IMR-90 (cell line): Measurements from ENCODE around the gene GARIN5A. TPM values are rescaled to one million over a fixed set of nuclear protein-coding genes. Genes with fewer than 3 reads are reported as not detected.

Source experiments
- ATAC-seq: fragments of 200-7000 bp; cut with Tn5 transposase; 2 replicates; pipeline ENCODE4 v1.9.1; 2020; ENCODE audit warnings: low read depth, mild to moderate bottlenecking, moderate library complexity
- BruUV-seq: library from RNA; stranded (reverse); fragments of 400-500 nt; replicated peaks from 2 replicates; lab custom pipeline; 2021; lab: Mats Ljungman, UMichigan
- CTCF ChIA-PET: fragments of 300-600 bp; formaldehyde crosslinking; extraction: SDS; loops from one replicate; lab custom pipeline; 2021; ENCODE audit warnings: antibody characterized with exemption; lab: Yijun Ruan, JAX
- POLR2A ChIA-PET: fragments of 300-600 bp; sonication (Branson Sonifier 250); formaldehyde crosslinking; loops from one replicate; lab custom pipeline; 2022; ENCODE audit warnings: antibody characterized with exemption; ENCODE audit not compliant: unreplicated experiment; lab: Charles Lee
- DNase-seq: peaks from one replicate; pipeline ENCODE4 v3.0.0; 2013
- H2AFZ ChIP-seq: replicated peaks from 2 replicates; pipeline ENCODE3; 2013; ENCODE audit warnings: low read length, mild to moderate bottlenecking; ENCODE audit not compliant: poor library complexity
- H2AK5ac ChIP-seq: 2 replicates; pipeline ENCODE4 v1.6.1; 2013; ENCODE audit warnings: low read depth, low read length, inconsistent platforms
- H2AK9ac ChIP-seq: replicated peaks from 2 replicates; pipeline ENCODE3; 2013; ENCODE audit warnings: mild to moderate bottlenecking, low read depth, low read length, moderate library complexity; ENCODE audit not compliant: poor library complexity
- H2BK120ac ChIP-seq: 2 replicates; pipeline ENCODE4 v1.6.1; 2013; ENCODE audit warnings: low read depth, low read length, inconsistent platforms
- H2BK15ac ChIP-seq: 3 replicates; pipeline ENCODE4 v1.6.1; 2013; ENCODE audit warnings: low read depth, low read length, inconsistent platforms
- H2BK20ac ChIP-seq: 2 replicates; pipeline ENCODE4 v1.6.1; 2013; ENCODE audit warnings: low read depth, mild to moderate bottlenecking, inconsistent platforms, low read length, moderate library complexity
- H2BK5ac ChIP-seq: 2 replicates; pipeline ENCODE4 v1.6.1; 2013; ENCODE audit warnings: mild to moderate bottlenecking, low read depth, low read length, inconsistent platforms; ENCODE audit not compliant: poor library complexity, severe bottlenecking
- H3K14ac ChIP-seq: replicated peaks from 2 replicates; pipeline ENCODE4 v1.6.1; 2013; ENCODE audit warnings: low read depth, low read length, inconsistent platforms
- H3K18ac ChIP-seq: 2 replicates; pipeline ENCODE4 v1.6.1; 2013; ENCODE audit warnings: low read depth, low read length, control low read depth
- H3K23ac ChIP-seq: 2 replicates; pipeline ENCODE4 v1.6.1; 2013; ENCODE audit warnings: low read depth, low read length, inconsistent platforms
- H3K27ac ChIP-seq: 2 replicates; pipeline ENCODE4 v1.5.1; 2013; ENCODE audit warnings: mild to moderate bottlenecking, control low read depth, low read length; ENCODE audit not compliant: insufficient read depth
- H3K27me3 ChIP-seq: 2 replicates; pipeline ENCODE4 v1.6.1; 2013; ENCODE audit warnings: low read length; ENCODE audit not compliant: control insufficient read depth, insufficient read depth
- H3K36me3 ChIP-seq: 2 replicates; pipeline ENCODE4 v1.6.1; 2013; ENCODE audit warnings: low read length, mixed read lengths; ENCODE audit not compliant: control insufficient read depth, insufficient read depth
- H3K4ac ChIP-seq: 2 replicates; pipeline ENCODE4 v1.6.1; 2013; ENCODE audit warnings: low read depth, low read length, inconsistent platforms
- H3K4me1 ChIP-seq: 2 replicates; pipeline ENCODE4 v1.6.1; 2013; ENCODE audit warnings: low read length, mixed read lengths; ENCODE audit not compliant: control insufficient read depth, insufficient read depth
- H3K4me2 ChIP-seq: 2 replicates; pipeline ENCODE4 v1.6.1; 2013; ENCODE audit warnings: low read depth, mild to moderate bottlenecking, control low read depth, low read length, moderate library complexity
- H3K4me3 ChIP-seq: 2 replicates; pipeline ENCODE4 v1.5.1; 2013; ENCODE audit warnings: low read depth, mild to moderate bottlenecking, control low read depth, low read length, moderate library complexity; ENCODE audit not compliant: insufficient read depth
- H3K56ac ChIP-seq: 2 replicates; pipeline ENCODE4 v1.6.1; 2013; ENCODE audit warnings: low read length, inconsistent platforms; ENCODE audit not compliant: insufficient read depth; ENCODE audit errors: extremely low read depth
- H3K79me1 ChIP-seq, 2 experiments: 2 replicates each; pipeline ENCODE4 v1.6.1; 2013; ENCODE audit warnings: low read length in 2 of 2, inconsistent platforms in 1 of 2, low read depth in 1 of 2
- H3K9ac ChIP-seq: 2 replicates; pipeline ENCODE4 v1.6.1; 2013; ENCODE audit warnings: low read depth, low read length, control low read depth
- H3K9me1 ChIP-seq: 2 replicates; pipeline ENCODE4 v1.6.1; 2013; ENCODE audit warnings: low read length, inconsistent platforms; ENCODE audit not compliant: insufficient read depth
- H3K9me3 ChIP-seq: 2 replicates; pipeline ENCODE4 v1.6.1; 2013; ENCODE audit warnings: low read length; ENCODE audit not compliant: control insufficient read depth, insufficient read depth
- H4K20me1 ChIP-seq: 2 replicates; pipeline ENCODE4 v1.6.1; 2013; ENCODE audit warnings: low read length, inconsistent platforms; ENCODE audit not compliant: insufficient read depth
- H4K5ac ChIP-seq: 2 replicates; pipeline ENCODE4 v1.6.1; 2013; ENCODE audit warnings: mild to moderate bottlenecking, low read depth, low read length, control low read depth
- H4K8ac ChIP-seq, 2 experiments: 2 replicates each; pipeline ENCODE4 v1.6.1; 2013; ENCODE audit warnings: low read depth in 2 of 2, low read length in 2 of 2, control low read depth in 1 of 2, inconsistent platforms in 1 of 2
- H4K91ac ChIP-seq: 2 replicates; pipeline ENCODE4 v1.6.1; 2013; ENCODE audit warnings: low read depth, low read length, inconsistent platforms; ENCODE audit not compliant: insufficient read depth
- BHLHE40 ChIP-seq: fragments of 150-350 bp; IDR thresholded peaks from 2 replicates; pipeline ENCODE4 v1.6.1; 2016; ENCODE audit warnings: mild to moderate bottlenecking, low read depth, low read length
- CEBPB ChIP-seq: IDR thresholded peaks from 2 replicates; pipeline ENCODE4 v1.6.1; 2012; ENCODE audit warnings: low read depth, low read length, improper control_type of control experiment
- CHD1 ChIP-seq: IDR thresholded peaks from 2 replicates; pipeline ENCODE4 v1.6.1; 2012; ENCODE audit warnings: low read depth, low read length, improper control_type of control experiment
- ELK1 ChIP-seq: fragments of 150-350 bp; IDR thresholded peaks from 2 replicates; pipeline ENCODE4 v1.6.1; 2016; ENCODE audit warnings: low read depth, mild to moderate bottlenecking, low read length, moderate library complexity, borderline replicate concordance
- FOS ChIP-seq: fragments of 150-350 bp; IDR thresholded peaks from 2 replicates; pipeline ENCODE4 v1.6.1; 2016; ENCODE audit warnings: low read depth, low read length
- MAFK ChIP-seq: IDR thresholded peaks from 2 replicates; pipeline ENCODE4 v1.6.1; 2012; ENCODE audit warnings: low read depth, low read length, improper control_type of control experiment
- MAZ ChIP-seq: IDR thresholded peaks from 2 replicates; pipeline ENCODE4 v1.6.1; 2012; ENCODE audit warnings: low read depth, mild to moderate bottlenecking, low read length, improper control_type of control experiment, moderate library complexity, borderline replicate concordance
- MXI1 ChIP-seq: IDR thresholded peaks from 2 replicates; pipeline ENCODE4 v1.6.1; 2012; ENCODE audit warnings: low read depth, mild to moderate bottlenecking, low read length, moderate library complexity, borderline replicate concordance
- NFE2L2 ChIP-seq: fragments of 150-350 bp; IDR thresholded peaks from 2 replicates; pipeline ENCODE4 v1.6.1; 2016; ENCODE audit warnings: low read depth, mild to moderate bottlenecking, low read length
- POLR2A ChIP-seq: IDR thresholded peaks from 2 replicates; pipeline ENCODE4 v1.6.1; 2012; ENCODE audit warnings: mild to moderate bottlenecking, low read depth, low read length
- RAD21 ChIP-seq: IDR thresholded peaks from 2 replicates; pipeline ENCODE4 v1.6.1; 2012; ENCODE audit warnings: low read length, improper control_type of control experiment
- RCOR1 ChIP-seq: IDR thresholded peaks from 2 replicates; pipeline ENCODE4 v1.6.1; 2012; ENCODE audit warnings: mild to moderate bottlenecking, low read length, improper control_type of control experiment; ENCODE audit not compliant: insufficient replicate concordance
- RFX5 ChIP-seq: IDR thresholded peaks from 2 replicates; pipeline ENCODE4 v1.8.0; 2012; ENCODE audit warnings: low read depth, mild to moderate bottlenecking, low read length, moderate library complexity
- SMC3 ChIP-seq: fragments of 150-350 bp; IDR thresholded peaks from 2 replicates; pipeline ENCODE4 v1.6.1; 2016; ENCODE audit warnings: low read depth, mild to moderate bottlenecking, antibody characterized with exemption, low read length, moderate library complexity
- WGBS, 2 experiments: methylation state at CpG; one replicate each; pipeline versions ENCODE4 v1.1.5 to v1.1.7; 2013; ENCODE audit warnings: missing lambda C conversion rate in 2 of 2; ENCODE audit not compliant: insufficient read length in 1 of 2; ENCODE audit errors: extremely low coverage in 2 of 2; 5-methylcytosine and 5-hydroxymethylcytosine counted together
- dilution Hi-C: fragments of 300-500 bp; cut with HindIII; formaldehyde crosslinking; loops from one replicate; pipeline ENCODE4 v1.14.3; 2018; ENCODE audit warnings: low sequenced_read_pairs; ENCODE audit not compliant: unreplicated experiment
- in situ Hi-C: fragments of 300-500 bp; cut with MboI; formaldehyde crosslinking; loops from 3 replicates; pipeline ENCODE4 v1.14.3; 2019; ENCODE audit warnings: low sequenced_read_pairs, inconsistent platforms, mixed read lengths
- intact Hi-C: fragments of 100-400 bp; cut with micrococcal nuclease; formaldehyde crosslinking; loops from 2 replicates; pipeline ENCODE4 v1.10.0; 2022
- polyA plus RNA-seq, 3 experiments: library from polyadenylated mRNA; depleted of rRNA; stranded (reverse); fragments of >200 nt; gene quantifications; 2 replicates each; pipeline ENCODE4 v1.2.3, GENCODE V29; 2012; ENCODE audit warnings: low replicate concordance in 1 of 3
- total RNA-seq: library from RNA; depleted of rRNA; stranded (reverse); fragments of >200 nt; gene quantifications from 2 replicates; pipeline ENCODE4 v1.2.3, GENCODE V29; 2012
- TF ChIP-seq, protein P1 (sequence below): conservative IDR thresholded peaks from 2 replicates; pipeline ENCODE4 v1.5.1; 2012; ENCODE audit warnings: mild to moderate bottlenecking, low read depth, low read length, improper control_type of control experiment
- TF ChIP-seq, protein P2 (sequence below): fragments of 150-350 bp; IDR thresholded peaks from 2 replicates; pipeline ENCODE4 v1.6.1; 2017; ENCODE audit warnings: mild to moderate bottlenecking, antibody characterized with exemption, low read length, low read depth

The GARIN5A gene
- total and polyA plus RNA-seq, 2 of the 4 experiments (the other 2 are of a cell fraction): 0.53 TPM; not detected in 1

GRCh38 chr19:50425581-50425980 is 51.1 kb downstream of the GARIN5A start:
- CTCF ChIA-PET: interaction anchor here (1.1 kb wide), 1 partner anchor 16 kb away, joined by 3 read pairs; no protein-coding TSS in a partner anchor
- POLR2A ChIA-PET: no interaction called here

More at GRCh38 chr19:50425581-50425980, 51.1 kb downstream of the GARIN5A start:
- H3K18ac ChIP-seq: no peak overlapping the region
- in situ Hi-C loops (no loop called here), intact Hi-C loops (no loop called here), dilution Hi-C loops (no loop called here)
- H4K5ac ChIP-seq: no peak overlapping the region
- H3K4ac ChIP-seq: no peak overlapping the region
- H3K4me2 ChIP-seq: no peak overlapping the region
- H3K23ac ChIP-seq: no peak overlapping the region
- DNase-seq (no peak), ATAC-seq (no peak)
- no peak overlapping the region for H2BK120ac ChIP-seq
- H4K91ac ChIP-seq: no peak overlapping the region
- H2BK5ac ChIP-seq: no peak overlapping the region
- H2AFZ ChIP-seq: no peak overlapping the region
- no peak overlapping the region for H3K27ac ChIP-seq
- H3K9me3 ChIP-seq: no peaks in the 10 kb centered on the region
- no peak overlapping the region for H3K9ac ChIP-seq
- no peak overlapping the region for H3K14ac ChIP-seq
- no CpG with 5 or more reads among the region's 7 CpGs for WGBS, 2 experiments
- no peaks in the 10 kb centered on the region for H3K79me1 ChIP-seq
- H4K20me1 ChIP-seq: no peaks in the 10 kb centered on the region
- TF ChIP-seq FOS: no peak
- TF ChIP-seq CEBPB: no peak
- no peak for TF ChIP-seq MAZ
- TF ChIP-seq, protein P1, sequence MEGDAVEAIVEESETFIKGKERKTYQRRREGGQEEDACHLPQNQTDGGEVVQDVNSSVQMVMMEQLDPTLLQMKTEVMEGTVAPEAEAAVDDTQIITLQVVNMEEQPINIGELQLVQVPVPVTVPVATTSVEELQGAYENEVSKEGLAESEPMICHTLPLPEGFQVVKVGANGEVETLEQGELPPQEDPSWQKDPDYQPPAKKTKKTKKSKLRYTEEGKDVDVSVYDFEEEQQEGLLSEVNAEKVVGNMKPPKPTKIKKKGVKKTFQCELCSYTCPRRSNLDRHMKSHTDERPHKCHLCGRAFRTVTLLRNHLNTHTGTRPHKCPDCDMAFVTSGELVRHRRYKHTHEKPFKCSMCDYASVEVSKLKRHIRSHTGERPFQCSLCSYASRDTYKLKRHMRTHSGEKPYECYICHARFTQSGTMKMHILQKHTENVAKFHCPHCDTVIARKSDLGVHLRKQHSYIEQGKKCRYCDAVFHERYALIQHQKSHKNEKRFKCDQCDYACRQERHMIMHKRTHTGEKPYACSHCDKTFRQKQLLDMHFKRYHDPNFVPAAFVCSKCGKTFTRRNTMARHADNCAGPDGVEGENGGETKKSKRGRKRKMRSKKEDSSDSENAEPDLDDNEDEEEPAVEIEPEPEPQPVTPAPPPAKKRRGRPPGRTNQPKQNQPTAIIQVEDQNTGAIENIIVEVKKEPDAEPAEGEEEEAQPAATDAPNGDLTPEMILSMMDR: no peak
- no peak for TF ChIP-seq SMC3
- no peak for TF ChIP-seq BHLHE40
- TF ChIP-seq CHD1: no peak
- no peak for TF ChIP-seq RFX5
- TF ChIP-seq, protein P2, sequence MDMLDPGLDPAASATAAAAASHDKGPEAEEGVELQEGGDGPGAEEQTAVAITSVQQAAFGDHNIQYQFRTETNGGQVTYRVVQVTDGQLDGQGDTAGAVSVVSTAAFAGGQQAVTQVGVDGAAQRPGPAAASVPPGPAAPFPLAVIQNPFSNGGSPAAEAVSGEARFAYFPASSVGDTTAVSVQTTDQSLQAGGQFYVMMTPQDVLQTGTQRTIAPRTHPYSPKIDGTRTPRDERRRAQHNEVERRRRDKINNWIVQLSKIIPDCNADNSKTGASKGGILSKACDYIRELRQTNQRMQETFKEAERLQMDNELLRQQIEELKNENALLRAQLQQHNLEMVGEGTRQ: no peak
- no peak for TF ChIP-seq RAD21
- TF ChIP-seq RCOR1: no peak
- TF ChIP-seq MAFK: no peak
- no peak for TF ChIP-seq MXI1
- TF ChIP-seq ELK1: no peak
- TF ChIP-seq POLR2A: no peak
- no peak for TF ChIP-seq NFE2L2
- H3K4me3 ChIP-seq: no peak overlapping the region
- H3K9me1 ChIP-seq: no peaks in the 10 kb centered on the region
- no peaks in the 10 kb centered on the region for H3K36me3 ChIP-seq
- no peak overlapping the region for H2BK20ac ChIP-seq
- H4K8ac ChIP-seq: no peak overlapping the region
- peaks cover 12% of the 10 kb centered on the region for H3K27me3 ChIP-seq
- no TSS peak for BruUV-seq
- no peak overlapping the region for H2AK5ac ChIP-seq
- H2BK15ac ChIP-seq: no peak overlapping the region
- H3K4me1 ChIP-seq: no peaks in the 10 kb centered on the region
- H2AK9ac ChIP-seq: no peak overlapping the region
- no peak overlapping the region for H3K56ac ChIP-seq
